ENCODE measurements around the gene CIDEB.
"Not testable (repeated sequence)": the region's sequence is repeated elsewhere in the genome, so short reads cannot be mapped to it uniquely, and the experiment has no call there.

The CIDEB gene, protein sequence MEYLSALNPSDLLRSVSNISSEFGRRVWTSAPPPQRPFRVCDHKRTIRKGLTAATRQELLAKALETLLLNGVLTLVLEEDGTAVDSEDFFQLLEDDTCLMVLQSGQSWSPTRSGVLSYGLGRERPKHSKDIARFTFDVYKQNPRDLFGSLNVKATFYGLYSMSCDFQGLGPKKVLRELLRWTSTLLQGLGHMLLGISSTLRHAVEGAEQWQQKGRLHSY

DNA sequence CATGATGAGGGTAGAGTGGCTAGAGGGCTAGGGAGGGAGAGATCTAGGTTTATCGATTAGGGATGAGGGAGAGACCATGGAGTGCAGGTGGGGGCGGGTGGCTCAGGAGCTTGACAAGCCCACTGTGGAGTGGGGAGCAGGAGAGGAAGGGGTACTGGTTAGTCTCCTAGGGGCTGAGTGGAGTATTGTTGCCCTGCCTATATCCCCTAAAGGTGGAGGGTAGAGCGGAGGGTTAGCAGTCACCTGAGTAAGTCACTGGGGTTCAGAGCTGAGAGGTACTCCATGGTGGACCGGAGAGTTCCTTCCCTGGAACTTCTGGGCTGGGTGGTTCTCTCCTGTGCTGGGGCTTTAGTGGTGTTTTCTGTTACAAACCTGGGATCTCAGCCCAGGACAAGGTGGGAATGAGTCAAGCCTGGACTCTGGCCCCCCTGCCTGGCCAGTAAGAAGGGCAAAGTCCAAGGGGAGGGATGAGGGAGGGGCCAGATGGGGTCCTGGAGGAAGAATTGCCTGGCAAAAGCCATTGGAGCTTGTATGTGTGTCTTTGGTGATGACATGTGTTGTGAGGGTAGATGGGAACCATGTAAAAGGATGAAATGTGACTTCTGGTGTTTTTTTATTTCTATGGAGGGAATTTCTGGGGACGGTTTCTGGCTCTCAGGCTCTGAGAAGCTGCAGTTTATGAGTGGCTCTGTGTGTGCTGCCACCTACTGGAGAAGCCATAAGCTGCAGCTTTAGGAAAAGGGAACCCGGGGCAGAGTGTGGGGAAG lies at the start of gene CIDEB:
Gene CIDEB, minus strand, starts transcription at position 403 of the 767 bp plus-strand sequence. Its CDS starts 119 bp downstream, at position 284.
- DNase-seq: no peak

DNA sequence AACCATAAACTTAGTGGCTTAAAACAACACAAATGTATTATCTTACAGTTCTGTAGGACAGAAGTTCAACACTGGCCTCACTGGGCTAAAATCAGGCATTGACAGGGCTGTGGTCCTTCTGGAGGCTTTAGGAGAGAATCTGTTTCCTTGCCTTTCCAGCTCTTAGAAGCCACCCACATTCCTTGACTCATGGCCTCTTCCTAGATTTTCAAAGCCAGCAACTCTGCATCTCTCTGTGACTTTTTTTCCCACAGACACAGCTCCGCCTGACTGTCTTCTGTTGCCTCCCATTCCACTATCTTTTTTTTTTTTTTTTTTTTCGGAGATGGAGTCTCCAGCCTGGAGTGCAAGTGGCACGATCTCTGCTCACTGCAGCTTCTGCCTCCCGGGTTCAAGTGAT lies 48.4 kb upstream of the CIDEB start:
- no peak for DNase-seq

DNA sequence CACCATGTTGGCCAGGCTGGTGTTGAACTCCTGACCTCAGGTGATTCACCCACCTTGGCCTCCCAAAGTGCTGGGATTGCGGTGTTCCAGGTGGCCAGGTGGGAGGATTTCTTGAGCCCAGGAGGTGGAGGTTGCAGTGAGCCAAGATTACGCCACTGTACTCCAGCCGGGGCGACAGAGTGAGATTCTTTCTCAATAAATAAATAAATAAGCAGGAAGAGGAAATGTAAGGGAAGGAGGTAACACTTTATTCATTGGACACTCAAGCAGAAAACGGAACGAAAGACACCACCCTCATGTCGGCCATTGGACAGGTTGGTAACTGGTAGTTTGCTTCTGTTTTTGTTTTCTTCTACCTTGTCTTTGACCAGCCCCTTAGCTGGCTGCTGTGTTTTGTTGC lies 47.2 kb upstream of the CIDEB start:
- DNase-seq: no peak

DNA sequence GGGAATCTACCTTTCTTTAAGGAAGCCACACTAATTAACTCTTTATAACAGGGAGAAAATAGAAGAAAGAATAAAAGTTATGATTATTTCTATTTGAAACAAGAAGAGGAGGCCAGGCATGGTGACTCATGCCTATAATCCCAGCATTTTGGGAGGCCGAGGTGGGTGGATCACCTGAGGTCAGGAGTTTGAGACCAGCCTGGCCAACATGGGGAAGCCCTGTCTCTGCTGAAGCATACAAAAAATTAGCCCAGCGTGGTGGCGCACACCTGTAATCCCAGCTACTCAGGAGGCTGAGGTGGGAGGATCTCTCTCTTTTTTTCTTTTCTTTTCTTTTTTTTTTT lies 46.7 kb upstream of the CIDEB start:
- DNase-seq: not testable (repeated sequence)

DNA sequence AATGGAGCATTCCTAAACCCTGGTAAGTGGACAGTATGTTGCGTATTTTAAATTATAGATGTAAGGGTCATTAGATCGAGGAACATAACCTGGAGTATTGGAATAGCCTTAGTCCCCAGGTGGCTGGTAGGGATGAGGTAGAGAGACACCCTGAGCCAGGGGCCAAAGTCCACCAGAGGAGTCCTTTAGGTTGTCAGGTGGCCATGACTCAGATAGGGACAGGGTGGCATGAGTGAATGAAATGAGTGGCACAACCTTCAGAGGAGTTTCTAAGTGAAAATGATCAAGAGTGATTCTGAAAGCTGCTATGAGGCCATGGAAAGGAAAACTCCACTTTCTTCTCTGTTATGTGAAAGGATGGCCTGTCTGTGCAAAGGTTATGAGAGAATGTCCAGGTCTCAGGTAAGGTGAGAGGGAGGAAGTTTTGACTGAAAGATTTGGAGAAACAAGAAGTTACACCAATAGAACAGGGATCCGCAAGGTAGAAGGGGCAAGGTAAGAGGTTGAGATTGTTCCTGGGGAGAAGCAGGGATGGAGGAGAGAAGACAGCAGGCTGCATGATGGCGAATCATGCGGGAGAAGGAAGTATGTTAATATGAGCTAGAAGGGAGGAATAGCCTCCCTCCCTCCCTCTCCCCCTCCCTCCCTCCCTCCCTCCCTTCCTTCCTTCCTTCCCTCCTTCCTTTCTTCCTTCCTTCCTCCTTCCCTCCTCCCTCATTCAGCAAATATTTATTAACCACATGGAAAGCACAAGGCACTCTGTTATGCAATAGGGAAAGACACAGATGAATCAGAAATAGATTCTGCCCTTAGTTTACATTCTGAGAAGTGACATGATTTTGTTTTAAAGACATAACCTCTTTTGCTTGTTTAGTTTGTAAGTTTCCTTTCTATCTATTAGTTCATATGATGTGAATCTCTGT lies 46.0 kb upstream of the CIDEB start:
- no peak for DNase-seq

DNA sequence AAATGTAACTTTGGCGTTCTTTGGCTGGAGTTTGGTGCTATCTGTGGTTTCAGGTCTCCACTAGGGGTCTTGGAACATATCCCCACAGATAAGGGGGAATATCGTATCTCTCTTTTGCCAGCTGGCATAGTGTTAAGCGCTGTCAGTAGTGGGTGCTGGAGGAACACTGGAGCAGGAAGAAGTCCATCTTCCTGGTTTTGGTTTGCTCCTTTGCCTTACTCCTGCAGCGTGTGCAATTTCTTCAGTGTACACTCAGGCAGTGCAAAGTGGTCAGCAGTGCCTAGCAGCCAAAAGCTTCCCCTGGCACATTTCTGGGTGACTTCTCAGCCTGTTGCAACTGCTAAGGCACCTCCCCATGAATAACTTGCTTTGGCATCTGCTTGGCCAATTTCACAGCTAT lies 43.7 kb upstream of the CIDEB start:
- no peak for DNase-seq

DNA sequence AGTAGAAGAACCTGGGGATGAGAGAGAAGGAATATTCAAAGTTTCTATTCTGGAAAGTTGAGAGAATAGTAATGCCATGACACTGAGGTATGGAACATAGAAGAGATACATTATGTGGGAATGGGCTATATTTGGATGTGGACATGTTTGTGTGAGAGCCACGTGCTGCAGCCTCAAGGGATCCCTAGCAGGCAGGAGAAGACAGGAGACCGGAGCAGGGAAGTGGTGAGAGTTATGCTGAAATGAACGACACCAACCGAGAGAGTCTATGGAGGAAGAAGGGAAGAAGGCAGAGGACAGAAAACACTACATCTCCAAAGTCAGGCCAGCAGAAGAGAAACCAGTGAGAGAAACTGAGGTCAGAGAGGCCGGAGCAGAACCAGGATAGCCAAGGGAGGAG lies 42.0 kb upstream of the CIDEB start:
- DNase-seq: no peak

DNA sequence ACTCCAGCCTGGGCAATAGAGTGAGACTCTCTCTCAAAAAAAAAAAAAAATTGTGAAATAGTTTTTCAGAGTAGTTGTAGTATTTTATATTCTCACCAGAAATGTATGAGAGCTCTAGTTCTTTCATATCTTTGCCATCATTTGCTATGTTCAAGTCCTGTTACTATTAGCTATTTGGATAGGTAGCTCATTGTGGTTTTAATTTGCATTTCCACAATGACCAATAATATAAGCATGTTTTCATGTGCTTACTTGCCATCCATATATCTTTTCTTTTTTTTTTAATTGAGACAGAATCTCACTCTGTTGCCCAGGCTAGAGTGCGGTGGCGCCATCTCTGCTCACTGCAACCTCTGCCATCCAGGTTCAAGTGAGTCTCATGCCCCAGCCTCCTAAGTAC lies 40.4 kb upstream of the CIDEB start:
- no peak for DNase-seq

DNA sequence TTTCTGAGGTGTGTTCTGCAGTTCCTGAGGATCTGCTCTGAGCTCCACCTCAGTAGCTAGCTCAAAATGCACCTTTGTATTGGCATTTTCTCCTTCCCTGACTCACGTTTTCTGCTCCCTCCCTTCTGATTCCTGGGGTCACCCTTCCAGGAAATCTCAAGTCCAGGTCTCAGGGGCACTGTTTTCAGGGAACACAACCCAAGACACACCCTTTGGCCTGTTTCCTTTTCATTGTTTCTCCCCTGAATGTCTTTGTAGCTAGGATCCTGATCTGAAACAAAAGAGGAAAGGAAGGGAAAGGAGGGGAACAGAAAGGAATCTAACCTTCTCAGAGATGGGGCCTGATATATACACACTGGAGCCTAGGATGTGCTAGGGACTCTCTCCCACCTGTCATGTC lies 39.4 kb upstream of the CIDEB start:
- no peak for DNase-seq

DNA sequence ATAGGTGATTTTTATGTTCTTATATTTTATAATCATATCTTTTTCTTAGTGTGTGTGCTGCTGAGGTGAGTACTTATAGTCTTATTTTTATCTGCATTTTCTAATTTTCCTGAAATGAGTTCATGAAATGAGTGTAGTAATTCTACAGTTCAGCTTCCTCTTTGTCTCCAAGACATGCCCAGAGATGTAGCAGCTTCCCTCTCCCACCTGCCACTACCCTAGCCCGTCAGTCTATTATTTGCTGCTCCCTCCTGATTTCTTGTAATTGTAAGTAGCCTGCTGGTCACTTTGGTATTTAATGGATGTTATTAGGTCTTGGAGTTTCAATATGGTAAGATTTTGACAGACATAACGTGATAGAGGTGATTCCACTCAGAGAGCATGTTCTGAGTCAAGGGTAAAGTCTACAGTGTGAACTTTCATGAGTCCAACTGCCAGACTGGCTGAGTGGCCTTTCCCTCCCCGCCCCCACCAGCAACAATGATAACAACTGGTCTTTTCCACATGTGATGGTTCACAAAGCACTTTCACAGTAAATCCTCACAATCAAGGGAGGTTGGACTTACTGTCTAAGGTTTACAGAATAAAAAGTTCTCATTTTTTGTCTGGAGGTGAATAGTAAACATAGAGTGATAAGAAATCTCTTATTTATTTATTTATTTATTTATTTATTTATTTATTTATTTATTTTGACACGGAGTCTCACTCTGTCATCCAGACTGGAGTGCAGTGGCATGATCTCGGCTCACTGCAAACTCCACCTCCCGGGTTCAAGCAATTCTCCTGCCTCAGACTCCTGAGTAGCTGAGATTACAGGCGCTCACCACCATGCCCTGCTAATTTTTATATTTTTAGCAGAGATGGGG lies 36.3 kb upstream of the CIDEB start:
- DNase-seq: no peak

DNA sequence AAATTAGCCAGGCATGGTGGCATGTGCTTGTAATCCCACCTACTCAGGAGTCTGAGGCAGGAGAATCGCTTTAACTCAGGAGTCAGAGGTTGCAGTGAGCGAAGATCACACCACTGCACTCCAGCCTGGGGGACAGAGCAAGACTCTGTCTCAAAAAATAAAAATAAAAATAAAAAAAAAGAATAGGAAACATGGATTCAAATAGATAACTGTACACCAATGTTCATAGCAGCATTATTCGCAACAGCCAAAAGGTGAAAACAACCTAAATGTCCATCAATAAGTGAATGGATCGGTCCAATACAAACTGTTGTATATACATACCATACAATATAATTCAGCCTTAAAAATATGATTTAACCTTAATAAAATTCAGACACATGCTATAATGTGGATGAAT lies 35.1 kb upstream of the CIDEB start:
- DNase-seq: no peak

DNA sequence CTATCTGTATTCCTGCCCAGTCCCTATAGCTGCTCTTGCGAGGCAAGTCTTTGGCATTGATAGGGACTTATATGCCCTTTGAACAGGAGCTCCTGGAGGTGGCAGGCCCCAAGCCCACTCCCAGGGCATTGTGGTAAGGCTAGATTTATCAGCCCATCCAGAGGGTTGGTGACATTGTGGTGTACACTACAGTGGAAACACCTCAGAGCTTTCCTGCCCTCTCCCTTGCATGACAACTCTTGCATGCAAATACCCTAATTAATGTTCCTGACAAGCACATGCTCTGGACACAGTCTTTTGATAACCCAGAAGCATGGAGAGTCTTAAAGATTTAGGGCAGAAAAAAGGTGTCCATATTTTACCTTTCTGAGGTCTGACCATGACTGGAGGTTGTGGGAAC lies 32.8 kb upstream of the CIDEB start:
- DNase-seq: no peak

DNA sequence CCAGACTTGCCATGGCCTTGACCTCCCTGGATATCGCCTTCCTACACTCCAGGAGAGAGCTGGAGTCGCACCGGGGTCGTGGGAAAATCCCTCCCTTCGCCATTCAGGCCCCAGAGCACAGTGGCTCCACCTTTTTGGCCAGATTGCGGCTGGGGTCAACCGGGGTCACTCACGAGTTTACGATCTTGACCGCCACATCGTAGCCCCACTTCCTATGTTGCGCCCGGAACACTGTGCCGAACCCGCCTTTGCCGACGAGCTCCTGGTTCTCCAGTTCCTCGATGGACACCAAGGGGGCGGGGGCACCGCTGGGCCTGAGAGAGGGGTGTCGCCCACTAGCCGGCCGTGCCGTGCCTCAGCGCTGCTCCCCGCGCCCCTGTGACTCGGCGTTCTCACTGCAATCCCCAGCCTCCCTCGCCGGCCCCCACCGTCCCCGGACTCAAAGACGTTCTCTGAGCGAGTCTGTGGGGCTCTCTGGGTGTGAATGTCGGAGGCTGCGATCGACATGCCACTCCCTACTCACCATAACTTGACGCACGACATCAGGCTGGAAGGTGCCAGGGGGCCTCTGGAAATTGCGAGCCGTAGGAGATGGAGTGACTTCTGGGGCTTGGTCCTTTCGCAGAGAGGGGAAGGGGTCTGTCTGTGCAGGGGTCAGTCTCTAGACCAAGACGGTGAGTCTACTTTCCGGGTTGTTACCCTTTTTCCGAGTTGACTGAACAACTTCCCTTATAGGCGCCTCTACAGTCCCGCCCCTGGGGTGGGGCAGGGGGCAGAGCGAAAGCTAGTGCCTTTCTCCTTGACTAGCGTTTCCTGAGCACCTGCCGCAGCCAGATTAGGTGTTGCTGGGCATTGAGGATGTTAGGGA lies 31.7 kb upstream of the CIDEB start, which contains the start of gene RIPK3:
Gene RIPK3, minus strand, starts transcription at position 708 of the 868 bp plus-strand sequence. Its CDS starts 165 bp downstream, at position 543.
- DNase-seq: peak; percentile 64

DNA sequence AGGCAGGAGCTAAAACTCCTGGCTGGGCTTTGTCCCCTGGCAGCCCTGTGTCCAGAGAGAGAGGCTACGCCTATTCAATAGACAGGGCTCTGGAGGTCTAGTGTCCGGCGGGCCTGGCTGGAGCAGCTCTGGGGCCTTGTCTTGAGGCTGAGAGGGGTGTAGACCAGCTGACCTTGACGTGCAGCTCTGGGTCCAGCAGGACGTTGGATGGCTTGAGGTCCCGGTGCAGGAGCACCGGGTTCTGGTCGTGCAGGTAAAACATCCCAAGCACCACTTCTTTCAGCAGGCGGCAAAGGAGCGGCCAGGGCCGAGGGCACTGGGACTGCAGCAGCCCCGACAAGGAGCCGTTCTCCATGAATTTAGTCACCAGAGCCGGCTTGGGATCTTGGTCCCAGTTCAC lies 31.1 kb upstream of the CIDEB start:
- no peak for DNase-seq

DNA sequence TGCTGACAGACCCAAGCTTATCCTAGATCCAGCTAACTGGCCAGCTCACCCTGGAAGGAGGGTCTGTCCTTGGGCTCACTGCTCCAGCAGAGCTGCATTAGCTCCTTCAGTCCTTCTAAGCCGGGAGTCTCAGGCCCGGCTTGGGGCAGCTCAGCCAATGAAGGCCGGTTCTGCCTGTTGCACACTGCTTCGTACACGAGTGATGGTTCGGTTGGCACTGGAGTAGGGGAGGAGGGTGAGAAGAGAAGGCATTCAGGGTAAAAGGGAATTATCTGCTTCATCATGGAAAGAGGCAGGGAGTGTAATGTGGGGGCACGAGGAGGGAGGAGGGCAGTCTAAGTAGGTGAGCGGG lies 30.0 kb upstream of the CIDEB start:
- no peak for DNase-seq

DNA sequence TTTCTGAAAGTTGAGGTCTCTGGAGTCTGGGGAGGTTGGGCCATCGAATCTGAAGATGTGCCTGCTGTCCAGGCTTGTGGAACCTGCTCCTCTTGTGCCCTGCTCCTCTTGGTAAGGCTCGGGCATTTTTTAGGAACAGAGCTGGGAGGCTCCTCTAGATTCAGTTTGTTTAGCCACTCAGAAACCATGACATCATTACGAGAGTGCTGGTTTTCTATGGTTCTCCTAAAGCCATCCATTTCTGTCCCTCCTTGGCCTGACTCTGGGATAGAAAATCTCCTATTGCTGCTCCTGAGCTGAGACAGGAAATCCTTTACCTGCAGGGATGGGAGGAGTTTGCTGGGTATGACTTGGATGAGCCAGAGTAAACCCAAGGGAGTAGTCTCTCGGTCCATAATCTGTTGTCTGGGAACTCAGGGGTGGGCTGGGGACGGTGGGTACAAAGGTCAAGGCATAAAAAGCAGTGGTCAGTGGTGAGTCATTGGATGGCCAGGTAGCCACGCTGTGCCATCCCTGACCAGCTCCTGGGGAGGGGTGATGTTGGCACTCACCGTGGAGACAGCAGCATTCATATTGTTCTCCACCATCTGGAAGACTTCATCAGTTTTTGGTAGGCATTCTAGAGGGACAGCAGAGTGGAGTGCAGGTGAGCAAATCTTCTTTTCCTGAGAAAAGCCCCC lies 29.5 kb upstream of the CIDEB start:
- no peak for DNase-seq

DNA sequence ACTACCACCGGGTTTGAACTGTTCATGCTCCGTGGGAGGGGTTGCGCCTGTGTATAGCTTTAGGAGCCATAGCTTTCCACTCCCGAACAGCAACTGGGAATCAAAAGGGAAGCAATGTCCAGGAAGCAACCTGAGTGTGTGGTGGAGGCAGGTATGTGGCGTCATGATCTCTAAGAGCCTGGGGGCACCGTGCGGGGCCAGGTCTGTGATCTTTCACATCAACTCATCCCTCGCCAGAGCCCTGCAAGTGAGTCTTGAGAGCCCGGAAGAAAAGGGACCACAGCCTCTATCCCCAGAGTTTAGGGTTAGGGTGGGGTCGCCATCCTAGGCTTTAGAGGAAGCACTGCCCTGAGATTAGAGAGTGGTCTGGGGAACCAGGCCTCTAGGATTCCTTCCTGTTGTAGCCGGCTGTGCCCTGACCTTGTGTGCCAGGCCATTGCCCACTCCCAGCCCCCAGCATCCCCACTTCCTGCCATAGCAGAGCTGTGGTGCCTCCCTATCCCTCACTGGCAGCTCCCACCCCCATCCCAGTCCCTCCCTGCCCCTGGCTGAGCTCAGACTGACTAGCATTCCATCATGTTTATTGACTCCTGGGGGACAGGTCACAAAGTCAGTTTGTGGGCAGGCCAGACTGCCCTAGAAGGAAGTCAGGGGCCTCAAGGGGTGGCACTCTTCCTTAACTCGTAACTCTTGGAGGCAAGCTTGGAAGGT lies 27.8 kb upstream of the CIDEB start:
- no peak for DNase-seq

DNA sequence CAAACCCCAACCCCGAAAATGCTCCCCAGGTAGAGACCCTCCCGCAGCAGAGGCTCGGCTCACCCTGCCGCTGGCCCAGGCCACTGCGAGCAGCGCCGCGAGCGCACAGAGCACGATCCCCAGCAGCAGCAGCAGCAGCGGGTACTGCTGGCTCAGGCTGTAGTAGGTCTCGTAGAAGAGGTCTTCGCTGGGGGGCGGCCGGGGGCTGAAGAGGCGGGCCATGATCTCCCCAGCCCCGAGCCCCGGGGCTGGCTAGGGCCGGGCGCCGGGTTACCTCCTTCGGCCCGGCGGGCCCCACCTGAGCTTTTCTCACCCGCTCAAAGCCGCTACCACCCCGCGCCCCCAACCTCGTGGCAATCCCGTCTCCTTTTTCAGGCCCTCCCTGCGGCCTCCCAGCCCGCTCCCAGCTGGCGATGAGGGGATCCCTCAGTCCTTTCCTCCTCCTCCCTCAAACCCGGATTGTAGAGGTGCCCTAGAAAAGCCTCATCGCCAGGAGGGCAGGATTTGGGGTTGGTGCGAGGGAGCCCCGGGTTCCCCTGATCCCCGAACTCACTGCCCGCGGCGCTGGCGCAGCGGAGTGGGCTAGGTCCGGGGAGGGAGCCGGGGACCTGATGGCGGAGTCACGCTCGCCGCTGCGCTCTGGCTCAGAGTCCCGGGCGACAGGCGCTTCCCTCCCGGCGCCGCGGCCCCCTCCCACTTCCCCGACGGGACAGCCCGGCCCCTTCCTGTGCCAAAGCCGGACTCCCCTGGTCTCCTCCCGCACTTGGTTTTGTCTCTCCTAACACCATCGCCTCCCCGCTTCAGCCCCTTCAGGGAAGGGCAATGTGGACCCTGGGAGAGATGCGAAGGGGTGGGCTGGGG lies 26.9 kb upstream of the CIDEB start, which contains the start of gene ADCY4:
Gene ADCY4, minus strand, starts transcription at position 641 of the 861 bp plus-strand sequence. Its CDS starts 419 bp downstream, at position 222.
- DNase-seq: no peak
